ENCODE measurements around the gene ZNF737.
"Not testable (repeated sequence)": the region's sequence is repeated elsewhere in the genome, so short reads cannot be mapped to it uniquely, and the experiment has no call there.

Gene ZNF737

GRCh38 chr19:20565321-20566018 lies at the start of gene ZNF737:
Gene ZNF737, minus strand, starts transcription at chr19:20565781. Its CDS starts 141 bp downstream, at chr19:20565640.
- DNase-seq = peak; percentile 92

- not testable (repeated sequence) for DNase-seq
These were observed 49.4 kb upstream of the ZNF737 start for GRCh38 chr19:20614971-20615370.

GRCh38 chr19:20612711-20613316 lies 47.2 kb upstream of the ZNF737 start:
- no peak for DNase-seq

GRCh38 chr19:20611866-20612265 lies 46.3 kb upstream of the ZNF737 start:
- DNase-seq = no peak

GRCh38 chr19:20607943-20608342 lies 42.4 kb upstream of the ZNF737 start:
- DNase-seq = no peak

- peak; percentile 22 for DNase-seq
These were observed 7.0 kb downstream of the ZNF737 start for GRCh38 chr19:20558571-20558970.

- peak; percentile 2 for DNase-seq
These were observed 7.6 kb downstream of the ZNF737 start for GRCh38 chr19:20558011-20558410.

GRCh38 chr19:20544667-20545333 lies 20.8 kb downstream of the ZNF737 start:
- not testable (repeated sequence) for DNase-seq

GRCh38 chr19:20530303-20530702 lies 35.3 kb downstream of the ZNF737 start:
- DNase-seq = not testable (repeated sequence)

- DNase-seq = no peak
These were observed 52.2 kb downstream of the ZNF737 start for GRCh38 chr19:20513189-20513904.

GRCh38 chr19:20503476-20503875 lies 62.1 kb downstream of the ZNF737 start:
- no peak for DNase-seq

Measured in activated CD4-positive, alpha-beta T cell treated with anti-CD3 and anti-CD28 coated beads, Interleukin-10, Interleukin-2, amounts not matched to agents 100 ng/mL and 50 ng/mL, durations not matched to agents 16 hours and 8 hours (primary cell).